GM18517 (cell line): ENCODE data around the gene TRIM66.
"Not testable (repeated sequence)": the region's sequence is repeated elsewhere in the genome, so short reads cannot be mapped to it uniquely, and the experiment has no call there.

ENCODE experiments used
- ATAC-seq: cut with Tn5 transposase; IDR thresholded peaks from one replicate; pipeline ENCODE4 v1.9.1; 2021; ENCODE audit warnings: mild to moderate bottlenecking, moderate library complexity; ENCODE audit not compliant: unreplicated experiment

TRIM66 gene

GRCh38 chr11:8692417-8692816 is 10.0 kb upstream of the TRIM66 start:
- no peak for ATAC-seq

GRCh38 chr11:8691601-8692000 is 9.1 kb upstream of the TRIM66 start:
- ATAC-seq = no peak

GRCh38 chr11:8690374-8691342 is 8.2 kb upstream of the TRIM66 start:
- ATAC-seq = no peak

- ATAC-seq = no peak
These were observed 7.3 kb upstream of the TRIM66 start for GRCh38 chr11:8689726-8690255.

- ATAC-seq = peak; percentile 91
These were observed 6.2 kb upstream of the TRIM66 start for GRCh38 chr11:8688414-8689362.

- no peak for ATAC-seq
These were observed 3.9 kb upstream of the TRIM66 start for GRCh38 chr11:8686325-8686724.

- ATAC-seq = no peak
These were observed 3.4 kb upstream of the TRIM66 start for GRCh38 chr11:8685820-8686219.

- no peak for ATAC-seq
These were observed 2.8 kb upstream of the TRIM66 start for GRCh38 chr11:8685306-8685705.

- ATAC-seq = no peak
These were observed 2.3 kb upstream of the TRIM66 start for GRCh38 chr11:8684600-8685290.

GRCh38 chr11:8683115-8683807 is 796 bp upstream of the TRIM66 start:
- no peak for ATAC-seq

- no peak for ATAC-seq
These were observed 595 bp downstream of the TRIM66 start for GRCh38 chr11:8681837-8682302.

GRCh38 chr11:8679006-8679405 is 3.5 kb downstream of the TRIM66 start:
- ATAC-seq = no peak

- ATAC-seq = no peak
These were observed 6.0 kb downstream of the TRIM66 start for GRCh38 chr11:8676458-8676857.

- no peak for ATAC-seq
These were observed 7.6 kb downstream of the TRIM66 start for GRCh38 chr11:8674859-8675258.

- no peak for ATAC-seq
These were observed 10.1 kb downstream of the TRIM66 start for GRCh38 chr11:8672346-8672745.

GRCh38 chr11:8671651-8672062 is 10.8 kb downstream of the TRIM66 start:
- ATAC-seq = no peak

- ATAC-seq = no peak
These were observed 11.3 kb downstream of the TRIM66 start for GRCh38 chr11:8671193-8671612.

- not testable (repeated sequence) for ATAC-seq
These were observed 12.4 kb downstream of the TRIM66 start for GRCh38 chr11:8670081-8670480.

GRCh38 chr11:8665222-8665621 is 17.2 kb downstream of the TRIM66 start:
- ATAC-seq = no peak
